Measurements from ENCODE around the gene PCDHGC5. TPM values are rescaled to one million over a fixed set of nuclear protein-coding genes. Genes with fewer than 3 reads are reported as not detected.

The PCDHGC5 gene
- total and polyA plus RNA-seq, 2 donors (not counting 1 experiment from before 2014, with no cell fraction given), result 0.10 to 0.67 TPM

GRCh38 chr5:141484641-141485311 is 4.1 kb upstream of the PCDHGC5 start, which contains the start of gene PCDHGC4:
Gene PCDHGC4 (plus strand): TSS chr5:141485030. CDS start chr5:141485174, 144 bp downstream.
- Mint-ChIP-seq H3K9me3 (ENCODE audit: insufficient read depth) (no peaks in the 10 kb centered on the region), H3K4me3 (peak within 1 kb of the TSS; percentile 40), H3K4me1 (peaks cover 16% of the 10 kb centered on the region), H3K27me3 (peaks cover 74% of the 10 kb centered on the region), H3K27ac (no peak within 1 kb of the TSS)
- H3K79me2 ChIP-seq (ENCODE audit: control insufficient read depth, insufficient read depth, low read length), result no peaks in the 10 kb centered on the region
- H4K20me1 ChIP-seq (ENCODE audit: control insufficient read depth, insufficient read depth, low read length, poor library complexity, severe bottlenecking), result no peaks in the 10 kb centered on the region
- DNase-seq (peak; percentile 32), ATAC-seq (ENCODE audit: low read depth) (peak; percentile 17)
- intact Hi-C loops (cut with micrococcal nuclease), result no loop called here
- peak within 1 kb of the TSS; percentile 66 for H3K4me2 ChIP-seq (replicated peaks; ENCODE audit: low read depth, low read length, poor library complexity, severe bottlenecking)
- ChIA-PET POLR2A (no interaction called here), CTCF (interaction anchor here (0.6 to 3.0 kb wide), 7 partner anchors 9 to 847 kb away, joined by 3 to 10 read pairs (median 5); partner anchors contain the start of genes PCDHGA12 and PCDHGC3)
- H3K4me1 ChIP-seq (ENCODE audit: control insufficient read depth in 2 of 2, insufficient read depth in 2 of 2, low read length in 2 of 2), result peaks cover 15 to 18% of the 10 kb centered on the region in 2 donors
- 3% methylated on average over 29 of the region's 39 CpGs for WGBS (ENCODE audit: insufficient coverage)
- peaks cover 0 to 12% (median 0%) of the 10 kb centered on the region in 3 donors for H3K9me3 ChIP-seq (ENCODE audit: control extremely low read depth in 1 of 3, control insufficient read depth in 2 of 3, insufficient read depth in 1 of 3, low read length in 2 of 3)
- peak within 1 kb of the TSS; percentile 60 for H2AFZ ChIP-seq (ENCODE audit: insufficient read depth, low read depth, low read length, poor library complexity, severe bottlenecking)
- peak within 1 kb of the TSS in 4 of 5 experiments; percentile 3 to 39 (median 18) for H3K4me3 ChIP-seq (ENCODE audit: control extremely low read depth in 1 of 5, extremely low read depth in 1 of 5, insufficient read depth in 1 of 5, low read depth in 2 of 5, low read length in 4 of 5)
- no peaks in the 10 kb centered on the region for H3K36me3 ChIP-seq (replicated peaks in 1 of 2; ENCODE audit: control extremely low read depth in 1 of 2, control insufficient read depth in 1 of 2, extremely low read depth in 1 of 2, insufficient read depth in 2 of 2, low read length in 1 of 2)
- no peak for TF ChIP-seq EZH2 (IDR thresholded peaks at IDR 0.05; ENCODE audit: borderline replicate concordance, insufficient read depth, low read depth, low read length, poor library complexity, severe bottlenecking)
- TF ChIP-seq CTCF (IDR thresholded peaks at IDR 0.05), result no peak
- no peak within 1 kb of the TSS for H3K27ac ChIP-seq (ENCODE audit: low read length in 2 of 2)
- H3K27me3 ChIP-seq (replicated peaks in 1 of 4; ENCODE audit: control extremely low read depth in 1 of 4, control insufficient read depth in 3 of 4, insufficient read depth in 4 of 4, low read length in 3 of 4), result peaks cover 0 to 58% (median 31%) of the 10 kb centered on the region in 4 experiments
- H3K9ac ChIP-seq (ENCODE audit: low read length), result peak within 1 kb of the TSS; percentile 23
